K562 (cell line): Measurements from ENCODE around the gene XAB2. TPM values are rescaled to one million over a fixed set of nuclear protein-coding genes. Genes with fewer than 3 reads are reported as not detected.
A peak's percentile ranks its signal among the peaks of the same experiment; 100 is the strongest.

Experiments used
- CREB1 ChIP-seq, 2 experiments: sonication (generic) in 1 of 2; formaldehyde crosslinking in 1 of 2; IDR thresholded peaks; 2 replicates each; pipeline versions ENCODE4 v1.6.1 to v1.8.0; 2012 to 2022; ENCODE audit warnings: inconsistent platforms in 1 of 2, mild to moderate bottlenecking in 1 of 2, missing genetic modification reagents in 1 of 2, moderate library complexity in 1 of 2
- FOXK2 ChIP-seq, 2 experiments: fragments of 450-650 bp; IDR thresholded peaks in 1 of 2; conservative IDR thresholded peaks in 1 of 2; 2 replicates each; pipeline ENCODE4 v1.6.1; 2016; ENCODE audit warnings: low read depth in 2 of 2, mild to moderate bottlenecking in 1 of 2
- HIVEP1 ChIP-seq: fragments of 250-450 bp; sonication (Bioruptor Pico); IDR thresholded peaks from 2 replicates; pipeline ENCODE4 v1.4.0; 2020; ENCODE audit warnings: mild to moderate bottlenecking
- HMGXB4 ChIP-seq: sonication (generic); formaldehyde crosslinking; IDR thresholded peaks from 2 replicates; pipeline ENCODE4 v1.8.1; 2023; ENCODE audit warnings: mild to moderate bottlenecking, missing genetic modification reagents
- NCOA6 ChIP-seq: fragments of 450-650 bp; IDR thresholded peaks from 2 replicates; pipeline ENCODE4 v1.6.1; 2017; ENCODE audit warnings: mild to moderate bottlenecking
- PHF8 ChIP-seq: fragments of 200-600 bp; sonication (generic); IDR thresholded peaks from 2 replicates; pipeline ENCODE4 v1.6.1; 2012; ENCODE audit warnings: mixed run types, mild to moderate bottlenecking, inconsistent platforms, low read length, moderate library complexity, borderline replicate concordance
- PKNOX1 ChIP-seq: fragments of 450-650 bp; IDR thresholded peaks from 2 replicates; pipeline ENCODE4 v1.6.1; 2016
- POLR2AphosphoS5 ChIP-seq: IDR thresholded peaks from 2 replicates; pipeline ENCODE4 v1.6.1; 2011; ENCODE audit warnings: mild to moderate bottlenecking, low read depth, low read length, moderate library complexity; ENCODE audit not compliant: control insufficient read depth, insufficient read depth
- TFAP4 ChIP-seq: sonication (generic); formaldehyde crosslinking; IDR thresholded peaks from 2 replicates; pipeline ENCODE4 v1.8.0; 2022; ENCODE audit warnings: missing genetic modification reagents, mild to moderate bottlenecking, moderate library complexity, borderline replicate concordance
- ZFPM2 ChIP-seq: fragments of 250-450 bp; sonication (Bioruptor Pico); IDR thresholded peaks from 2 replicates; pipeline ENCODE4 v1.5.1; 2022; ENCODE audit warnings: mild to moderate bottlenecking
- ZNF830 ChIP-seq: fragments of 250-450 bp; sonication (Bioruptor Pico); IDR thresholded peaks from 2 replicates; pipeline ENCODE4 v1.5.0; 2021; ENCODE audit warnings: mild to moderate bottlenecking
- polyA plus RNA-seq, 8 experiments: library from polyadenylated mRNA; depleted of rRNA in 4 of 8; stranded (reverse) in 5 of 8; unstranded in 3 of 8; fragments of >200 nt; fragmentation: Nextera tagmentation in 2 of 8; fragmentation: Illumina TruSeq in 1 of 8; extraction: Ambion mirVana in 2 of 8; extraction: Trizol in 1 of 8; gene quantifications; 2 replicates each; pipeline versions ENCODE4 v1.2.1 to v1.2.3, GENCODE V29; 2011 to 2014; ENCODE audit warnings: inconsistent platforms in 1 of 8, missing spikeins in 1 of 8
- total RNA-seq, 7 experiments: library from RNA; depleted of rRNA in 6 of 7; stranded (reverse); fragments of >200 nt in 6 of 7; fragmentation: Illumina TruSeq in 2 of 7; extraction: Trizol in 2 of 7; gene quantifications; 2 replicates each; pipeline versions ENCODE4 v1.2.1 to v1.2.3, GENCODE V29; 2011 to 2021; ENCODE audit warnings: low replicate concordance in 1 of 7
- TF ChIP-seq, protein P1 (sequence below), 2 experiments: fragments of 450-650 bp in 1 of 2; sonication (generic) in 1 of 2; formaldehyde crosslinking in 1 of 2; IDR thresholded peaks; 2 replicates each; pipeline versions ENCODE4 v1.7.1 to v1.9.0; 2016 to 2022; ENCODE audit warnings: inconsistent platforms in 1 of 2, mild to moderate bottlenecking in 1 of 2, missing genetic modification reagents in 1 of 2

Gene XAB2
- total and polyA plus RNA-seq, 9 of the 15 experiments (the other 6 are each of a cell fraction or from before 2014, with no cell fraction given): 0.21 to 58.3 (median 20.0) TPM

GRCh38 chr19:7637374-7638256 is 8.3 kb upstream of the XAB2 start (continued):
- TF ChIP-seq, protein P1, sequence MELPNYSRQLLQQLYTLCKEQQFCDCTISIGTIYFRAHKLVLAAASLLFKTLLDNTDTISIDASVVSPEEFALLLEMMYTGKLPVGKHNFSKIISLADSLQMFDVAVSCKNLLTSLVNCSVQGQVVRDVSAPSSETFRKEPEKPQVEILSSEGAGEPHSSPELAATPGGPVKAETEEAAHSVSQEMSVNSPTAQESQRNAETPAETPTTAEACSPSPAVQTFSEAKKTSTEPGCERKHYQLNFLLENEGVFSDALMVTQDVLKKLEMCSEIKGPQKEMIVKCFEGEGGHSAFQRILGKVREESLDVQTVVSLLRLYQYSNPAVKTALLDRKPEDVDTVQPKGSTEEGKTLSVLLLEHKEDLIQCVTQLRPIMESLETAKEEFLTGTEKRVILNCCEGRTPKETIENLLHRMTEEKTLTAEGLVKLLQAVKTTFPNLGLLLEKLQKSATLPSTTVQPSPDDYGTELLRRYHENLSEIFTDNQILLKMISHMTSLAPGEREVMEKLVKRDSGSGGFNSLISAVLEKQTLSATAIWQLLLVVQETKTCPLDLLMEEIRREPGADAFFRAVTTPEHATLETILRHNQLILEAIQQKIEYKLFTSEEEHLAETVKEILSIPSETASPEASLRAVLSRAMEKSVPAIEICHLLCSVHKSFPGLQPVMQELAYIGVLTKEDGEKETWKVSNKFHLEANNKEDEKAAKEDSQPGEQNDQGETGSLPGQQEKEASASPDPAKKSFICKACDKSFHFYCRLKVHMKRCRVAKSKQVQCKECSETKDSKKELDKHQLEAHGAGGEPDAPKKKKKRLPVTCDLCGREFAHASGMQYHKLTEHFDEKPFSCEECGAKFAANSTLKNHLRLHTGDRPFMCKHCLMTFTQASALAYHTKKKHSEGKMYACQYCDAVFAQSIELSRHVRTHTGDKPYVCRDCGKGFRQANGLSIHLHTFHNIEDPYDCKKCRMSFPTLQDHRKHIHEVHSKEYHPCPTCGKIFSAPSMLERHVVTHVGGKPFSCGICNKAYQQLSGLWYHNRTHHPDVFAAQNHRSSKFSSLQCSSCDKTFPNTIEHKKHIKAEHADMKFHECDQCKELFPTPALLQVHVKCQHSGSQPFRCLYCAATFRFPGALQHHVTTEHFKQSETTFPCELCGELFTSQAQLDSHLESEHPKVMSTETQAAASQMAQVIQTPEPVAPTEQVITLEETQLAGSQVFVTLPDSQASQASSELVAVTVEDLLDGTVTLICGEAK (IDR thresholded peaks at IDR 0.05): peak; percentile 85
- TF ChIP-seq, protein P1 (CRISPR knock-in tag; IDR thresholded peaks at IDR 0.05): no peak
- TF ChIP-seq POLR2AphosphoS5 (peak; percentile 50; the same call in 1 of the 2 replicates), CREB1 (IDR thresholded peaks at IDR 0.05) (no peak), CREB1 (CRISPR knock-in tag; IDR thresholded peaks at IDR 0.05) (0 out of 2 replicates have a peak, but pooled peaks have one; percentile 38), FOXK2 (conservative IDR thresholded peaks at IDR 0.05 in 1 of 2, IDR thresholded peaks at IDR 0.05 in 1 of 2; ENCODE audit: low read depth in 2 of 2) (peak; percentile 15 to 40; a peak in 1 of 4 replicates), HIVEP1 (CRISPR knock-in tag) (no peak), TFAP4 (CRISPR knock-in tag) (peak; percentile 93), PKNOX1 (peak; percentile 64), ZFPM2 (CRISPR knock-in tag) (no peak), HMGXB4 (CRISPR knock-in tag) (peak; percentile 74; the same call in 1 of the 2 replicates), ZNF830 (no peak), PHF8 (peak; percentile 65), NCOA6 (0 out of 2 replicates have a peak, but pooled peaks have one; percentile 72)
